ENCODE measurements around the gene CD300C.
"Not testable (repeated sequence)": the region's sequence is repeated elsewhere in the genome, so short reads cannot be mapped to it uniquely, and the experiment has no call there.

Gene CD300C

DNA sequence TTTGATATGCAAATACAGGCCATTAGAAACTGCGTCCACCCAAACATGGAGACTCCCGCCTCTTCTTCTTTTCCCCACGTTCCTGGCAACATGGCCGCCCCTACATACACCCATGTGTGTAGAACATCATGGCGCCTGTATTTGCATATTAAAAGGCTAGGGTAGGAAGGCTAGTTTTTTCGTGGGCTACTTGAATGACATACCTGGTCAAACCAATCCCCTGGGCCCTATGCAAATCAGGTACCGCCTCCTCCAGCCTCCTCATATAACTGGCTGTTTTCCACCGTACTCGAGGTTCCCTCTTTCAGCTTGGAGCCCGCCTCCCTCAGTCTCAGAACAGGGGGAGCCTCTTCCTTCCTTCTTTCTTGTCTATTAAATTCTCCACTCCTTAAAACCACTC is 13.8 kb downstream of the CD300C start:
- DNase-seq (ENCODE audit: low read depth, low spot score), result no peak

DNA sequence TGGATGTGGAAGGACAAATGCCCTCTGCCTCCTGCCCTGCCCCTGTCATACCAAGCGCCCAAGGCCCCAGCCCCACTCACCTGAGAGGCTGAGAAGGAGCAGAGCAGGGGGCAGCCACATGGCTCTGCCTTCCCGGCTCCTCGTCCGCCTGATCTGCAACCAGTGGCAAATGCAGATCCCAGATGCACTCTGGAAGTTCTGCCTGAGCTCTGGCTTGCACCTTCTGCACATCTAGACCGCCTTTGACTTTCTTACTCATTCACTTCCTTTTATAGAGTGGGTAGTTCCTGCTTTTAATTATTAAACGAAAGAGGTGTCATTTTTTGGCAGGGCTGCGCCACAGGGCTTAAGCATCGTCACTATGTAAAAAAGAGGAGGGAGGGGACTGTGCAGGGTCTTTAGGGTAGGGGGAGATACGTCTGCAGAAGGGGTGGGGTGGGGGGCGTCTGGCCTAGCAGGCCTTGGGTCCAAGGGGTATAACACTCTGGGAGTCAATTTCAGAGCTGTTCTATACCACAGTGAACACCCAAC is 14.6 kb downstream of the CD300C start, which contains the start of gene CD300LB:
TSS of gene CD300LB (minus strand) at position 245 of the 531 bp plus-strand sequence. CDS start at position 120, 125 bp downstream.
- no peak for DNase-seq (ENCODE audit: low read depth, low spot score)

DNA sequence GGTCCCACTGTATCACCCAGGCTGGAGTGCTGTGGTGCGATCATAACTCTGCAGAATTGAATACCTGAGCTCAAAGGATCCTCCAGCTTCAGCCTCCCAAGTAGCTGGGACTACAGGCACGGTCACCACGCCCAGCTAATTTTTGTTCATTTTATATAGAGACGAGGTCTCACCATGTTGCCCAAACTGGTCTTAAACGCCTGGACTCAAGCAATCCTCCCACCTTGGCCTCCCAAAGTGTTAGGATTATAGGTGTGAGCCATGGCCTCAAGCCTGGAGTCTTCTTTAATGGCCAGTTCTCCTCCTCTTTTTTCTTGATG is 15.1 kb downstream of the CD300C start:
- no peak for DNase-seq (ENCODE audit: low read depth, low spot score)

DNA sequence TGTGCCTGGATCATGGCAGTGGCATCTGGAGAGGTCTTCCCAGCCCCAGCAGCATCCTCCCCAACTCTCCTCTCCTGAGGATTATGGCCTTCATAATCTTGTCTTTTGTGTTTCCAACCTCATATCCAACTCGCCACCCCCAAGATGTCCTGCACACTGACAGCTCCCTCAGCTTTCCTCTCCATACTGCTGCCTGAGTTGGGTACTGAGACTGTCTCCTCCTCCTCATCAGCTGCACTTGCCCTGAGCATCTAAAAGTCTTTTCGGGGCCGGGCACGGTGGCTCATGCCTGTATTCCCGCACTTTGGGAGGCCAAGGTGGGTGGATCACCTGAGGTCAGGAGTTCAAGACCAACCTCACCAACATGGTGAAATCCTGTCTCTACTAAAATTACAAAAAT is 16.7 kb downstream of the CD300C start:
- no peak for DNase-seq (ENCODE audit: low read depth, low spot score)

DNA sequence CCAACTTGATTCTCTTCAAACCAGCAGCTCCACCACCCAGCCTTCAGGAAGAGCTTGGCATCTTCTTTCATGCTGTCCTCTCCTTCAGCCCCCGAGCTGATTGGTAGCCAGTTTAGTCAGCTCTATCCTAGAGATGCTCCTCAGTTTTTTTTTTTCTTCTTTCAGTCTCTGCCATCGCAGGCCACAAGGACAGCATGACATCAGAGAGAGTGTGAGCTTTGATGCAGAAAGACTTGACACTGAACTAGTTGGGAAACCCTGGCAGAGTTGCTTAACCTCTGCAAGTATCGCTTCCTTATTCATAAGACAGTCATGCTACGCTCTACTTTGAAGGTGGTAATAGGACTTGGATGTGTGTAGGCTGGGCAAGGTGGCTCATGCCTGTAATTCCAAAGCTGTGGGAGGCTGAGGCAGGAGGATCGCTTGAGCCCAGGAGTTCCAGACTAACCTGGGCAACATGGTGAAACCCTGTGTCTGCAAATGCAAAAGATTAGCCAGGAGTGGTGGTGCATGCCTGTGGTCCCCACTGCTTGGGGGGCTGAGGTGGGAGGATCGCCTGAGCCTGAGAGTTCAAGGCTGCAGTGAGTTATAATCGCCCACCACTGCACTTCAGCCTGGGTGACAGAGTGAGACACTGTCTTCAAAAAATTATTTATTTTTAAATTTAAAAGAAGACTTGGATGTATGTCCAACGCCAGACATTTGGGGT is 17.3 kb downstream of the CD300C start:
- no peak for DNase-seq (ENCODE audit: low read depth, low spot score)

DNA sequence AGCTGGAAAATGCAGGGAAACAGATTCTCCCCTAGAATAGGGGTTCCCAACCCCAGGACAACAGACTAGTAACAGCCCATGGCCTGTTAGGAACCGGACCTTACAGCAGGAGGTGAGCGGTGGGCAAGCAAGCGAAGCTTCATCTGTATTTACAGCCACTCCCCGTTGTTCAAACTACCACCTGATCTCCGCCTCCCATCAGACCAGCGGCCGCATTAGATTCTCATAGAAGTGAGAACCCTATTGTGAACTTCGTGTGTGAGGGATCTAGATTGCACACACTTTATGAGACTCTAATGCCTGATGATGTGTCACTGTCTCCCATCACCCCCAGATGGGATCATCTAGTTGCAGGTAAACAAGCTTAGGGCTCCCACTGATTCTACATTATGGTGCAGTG is 18.2 kb downstream of the CD300C start:
- DNase-seq (ENCODE audit: low read depth, low spot score), result no peak

DNA sequence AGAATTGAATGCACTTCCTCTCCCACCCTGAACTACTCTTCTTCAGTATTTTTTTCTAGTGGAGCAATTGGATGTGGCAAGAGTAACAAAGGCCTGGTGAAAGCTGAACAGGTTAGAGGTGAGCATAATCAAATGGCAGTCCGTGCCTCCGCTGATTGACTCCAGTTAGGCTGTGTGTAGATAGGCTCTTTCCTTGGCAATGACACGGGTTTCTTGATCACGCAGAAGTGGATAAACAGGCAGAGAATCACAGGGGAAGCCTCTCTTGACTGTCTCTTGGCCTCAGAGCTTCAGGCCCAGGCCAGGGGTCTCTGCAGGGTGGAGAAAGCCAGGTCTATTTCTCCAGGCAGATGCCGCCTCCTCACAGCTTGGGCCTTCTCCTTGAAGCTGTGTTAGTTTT is 18.8 kb downstream of the CD300C start:
- no peak for DNase-seq (ENCODE audit: low read depth, low spot score)

DNA sequence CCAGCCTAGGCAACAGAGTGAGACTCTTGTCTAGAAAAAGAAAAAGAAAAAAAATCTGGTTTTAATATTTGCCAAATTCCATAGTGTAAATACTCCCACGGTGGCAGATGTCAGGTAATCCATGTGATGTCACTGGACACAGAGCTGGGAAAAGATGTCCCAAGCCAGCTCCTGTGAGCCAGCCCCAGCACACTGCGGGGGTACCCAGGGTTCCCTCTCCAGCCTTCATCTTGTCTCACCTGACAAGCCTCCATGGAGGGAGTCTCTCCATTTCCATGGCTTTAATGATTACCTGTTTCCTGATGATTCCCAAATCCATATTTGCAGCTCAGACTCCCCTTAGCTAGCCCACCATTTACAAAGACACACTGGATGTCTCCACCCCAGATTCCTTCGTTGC is 19.2 kb downstream of the CD300C start:
- no peak for DNase-seq (ENCODE audit: low read depth, low spot score)

DNA sequence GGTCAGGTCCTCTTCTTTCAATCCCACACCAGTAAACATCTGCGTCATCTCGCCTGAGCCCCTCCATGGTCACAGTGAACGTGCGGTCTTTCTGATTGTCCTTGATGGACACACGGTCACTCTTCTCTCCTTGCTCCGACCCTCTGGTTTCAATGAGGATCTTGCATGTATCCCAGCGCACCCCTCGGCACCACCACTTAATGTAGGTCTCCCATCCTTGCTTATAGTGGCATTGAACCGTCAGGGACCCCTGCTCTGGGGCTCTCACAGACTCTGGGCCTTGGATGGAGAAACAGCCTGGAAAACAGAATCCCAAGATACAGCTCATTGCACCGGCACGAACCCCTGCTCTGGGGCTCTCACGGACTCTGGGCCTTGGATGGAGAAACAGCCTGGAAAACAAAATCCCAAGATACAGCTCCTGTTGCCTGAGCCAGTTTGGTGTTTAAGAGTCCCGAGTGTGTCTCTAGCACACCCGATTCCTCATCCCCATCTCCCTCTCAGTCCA is 20.1 kb downstream of the CD300C start:
- DNase-seq (ENCODE audit: low read depth, low spot score), result no peak

DNA sequence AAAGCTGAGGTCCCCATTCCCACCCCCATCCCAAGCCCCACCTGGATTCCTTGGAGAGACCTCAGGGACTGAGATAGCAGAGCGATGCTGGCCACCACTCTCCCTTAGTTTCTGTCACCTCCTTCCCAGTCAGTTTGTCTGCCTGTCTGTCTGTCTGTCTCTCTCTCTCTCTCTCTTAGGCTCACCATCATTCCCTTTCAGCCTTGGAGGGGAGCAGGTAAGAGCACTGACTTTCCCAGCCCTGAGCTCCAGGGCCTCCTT is 20.5 kb downstream of the CD300C start:
- no peak for DNase-seq (ENCODE audit: low read depth, low spot score)

DNA sequence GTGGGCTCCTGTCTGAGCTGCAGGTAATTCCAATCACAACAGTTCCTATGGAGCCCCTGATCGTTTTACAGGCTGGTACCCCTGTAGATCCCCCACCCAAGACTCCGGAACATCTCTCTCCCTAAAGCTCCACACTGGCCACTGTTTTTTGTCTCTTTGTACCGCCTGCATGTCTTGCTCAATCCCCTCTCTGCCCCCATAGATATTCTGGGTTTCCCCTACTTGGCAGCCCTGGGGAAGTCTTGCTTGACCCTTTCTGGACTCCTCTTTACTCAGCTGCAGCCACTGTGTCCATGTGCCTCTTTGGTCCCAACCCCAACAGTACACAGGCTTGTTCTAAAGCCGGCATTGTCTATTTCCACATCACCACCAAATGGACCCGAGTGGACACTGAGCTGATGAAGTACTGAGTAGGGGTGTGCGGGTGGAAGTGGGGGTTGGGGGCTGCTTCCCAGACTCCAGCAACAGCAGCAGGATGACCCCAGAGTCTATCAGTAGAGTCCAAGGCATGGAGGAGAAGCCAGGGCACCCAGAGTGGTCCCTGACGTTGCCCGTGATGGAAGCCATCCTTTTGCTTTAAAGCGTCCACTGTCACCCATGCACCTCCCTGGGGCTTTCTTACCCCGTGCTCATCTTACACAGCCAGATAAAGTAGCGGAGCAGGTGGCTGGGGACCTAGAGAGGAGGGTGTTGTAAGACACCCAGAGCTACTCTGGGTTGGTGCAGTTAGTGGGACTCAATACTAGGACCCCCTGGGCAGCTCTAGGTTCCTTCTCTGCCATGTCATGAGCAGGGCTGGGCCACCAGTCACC is 21.1 kb downstream of the CD300C start:
- no peak for DNase-seq (ENCODE audit: low read depth, low spot score)

DNA sequence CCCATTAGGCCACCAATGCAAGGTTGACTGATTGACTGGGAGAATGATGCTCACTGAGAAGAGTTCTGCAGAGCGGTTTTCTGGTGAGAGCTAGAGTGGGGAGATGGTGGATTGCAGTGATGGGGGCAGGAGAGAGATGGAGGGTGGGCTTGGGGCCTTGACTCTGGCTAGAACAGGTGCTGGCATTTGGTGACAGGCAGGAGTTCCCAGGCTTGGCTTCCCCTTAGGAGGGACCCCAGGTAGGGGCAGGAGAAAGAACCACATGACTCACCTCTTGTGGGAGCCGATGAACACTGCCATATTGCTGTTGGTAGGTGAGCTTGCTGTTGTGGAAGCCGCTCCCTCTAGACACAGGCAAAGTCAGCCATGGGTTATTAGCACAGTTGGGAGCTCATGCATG is 22.6 kb downstream of the CD300C start:
- DNase-seq (ENCODE audit: low read depth, low spot score), result no peak

DNA sequence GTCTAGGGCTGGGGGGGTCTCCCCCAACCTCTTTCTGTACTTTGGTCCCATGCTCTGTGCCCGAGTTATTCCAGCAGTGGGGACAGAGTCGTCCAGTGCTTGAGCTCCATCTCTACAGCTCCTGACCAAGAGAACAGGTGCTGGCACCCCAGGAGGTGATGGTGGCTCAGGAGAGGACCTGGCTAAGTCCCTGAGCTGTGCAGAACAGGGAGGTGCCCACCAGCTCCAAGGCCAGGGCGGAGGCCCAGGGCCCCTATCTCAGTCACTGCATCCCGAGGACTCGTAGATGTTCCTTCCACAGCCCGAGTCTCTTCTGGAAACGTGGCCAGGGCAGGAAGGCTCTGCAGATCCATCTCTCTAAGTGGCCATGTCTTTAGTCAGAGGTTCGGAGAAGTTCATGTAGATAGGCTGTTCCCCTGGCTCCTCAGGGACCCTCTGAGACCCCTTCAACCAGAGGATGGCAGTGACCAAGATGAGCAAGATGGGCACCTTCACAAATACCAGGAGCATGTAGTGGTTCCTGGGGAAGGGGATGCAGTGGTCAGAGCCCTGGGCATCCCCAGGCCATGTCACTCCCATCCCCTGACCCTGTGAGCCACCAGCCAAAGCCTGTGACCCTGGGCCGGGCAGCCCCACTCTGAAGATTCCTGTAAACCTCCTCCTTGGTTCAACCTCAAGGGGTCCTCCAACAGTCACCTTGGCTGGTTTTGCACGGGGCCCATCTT is 23.4 kb downstream of the CD300C start:
- DNase-seq (ENCODE audit: low read depth, low spot score), result no peak

DNA sequence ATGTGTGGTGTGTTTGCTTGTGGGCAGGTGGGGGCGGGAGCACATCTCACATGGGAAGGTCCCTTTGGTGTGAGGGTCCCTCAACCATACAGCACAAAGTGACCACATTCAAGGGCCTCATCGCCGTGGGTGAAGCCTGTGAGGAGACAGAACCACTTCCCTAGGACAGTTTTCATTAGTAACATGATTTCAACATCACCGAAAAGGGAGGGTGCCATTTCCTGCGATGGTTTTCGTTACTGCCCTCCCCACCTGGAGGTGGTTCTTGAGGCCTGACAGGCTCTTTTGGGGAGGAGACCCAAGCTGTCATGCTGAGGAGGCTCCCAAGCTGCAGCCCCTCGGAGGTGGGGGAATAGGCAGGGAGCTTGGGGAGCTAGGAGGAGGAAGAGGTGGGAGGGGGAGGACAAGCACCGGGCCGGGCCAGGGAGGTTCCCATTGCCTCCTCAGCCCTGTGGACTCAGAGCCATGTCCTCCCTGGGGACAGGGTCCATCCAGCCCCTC is 24.2 kb downstream of the CD300C start:
- DNase-seq (ENCODE audit: low read depth, low spot score), result no peak

DNA sequence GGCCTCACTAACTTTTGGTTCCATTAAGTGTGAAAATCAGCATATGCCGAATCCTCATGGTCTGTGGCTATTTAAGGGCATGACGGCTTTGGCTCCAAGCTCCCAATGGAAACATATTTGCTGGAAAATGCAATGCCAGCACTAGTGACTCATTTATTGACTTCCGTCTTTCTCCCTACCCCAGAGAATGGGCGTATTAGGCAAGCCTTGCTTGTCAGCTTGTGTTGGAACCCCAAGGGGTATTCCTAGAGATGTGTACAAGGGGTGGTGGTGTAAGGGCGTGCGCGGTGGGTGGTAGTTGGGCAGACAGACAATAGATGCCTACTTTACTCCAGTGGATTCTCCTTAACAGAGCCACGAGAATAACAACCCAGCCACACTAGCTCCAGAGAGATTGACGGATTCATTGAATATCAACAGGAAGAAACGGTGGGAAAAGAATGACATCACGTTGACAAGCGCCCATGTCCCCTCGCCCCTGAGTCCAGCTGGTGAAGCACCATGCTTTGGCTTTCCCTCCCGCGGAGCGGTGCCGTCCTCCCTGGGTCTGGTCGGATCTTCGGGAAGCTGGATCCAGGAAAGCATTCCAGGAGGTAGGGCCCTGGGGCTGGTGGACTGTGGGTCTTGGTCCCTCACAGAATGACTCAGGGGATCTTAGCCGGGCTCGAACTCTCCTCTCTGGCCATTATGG is 25.0 kb downstream of the CD300C start:
- DNase-seq (ENCODE audit: low read depth, low spot score), result no peak

DNA sequence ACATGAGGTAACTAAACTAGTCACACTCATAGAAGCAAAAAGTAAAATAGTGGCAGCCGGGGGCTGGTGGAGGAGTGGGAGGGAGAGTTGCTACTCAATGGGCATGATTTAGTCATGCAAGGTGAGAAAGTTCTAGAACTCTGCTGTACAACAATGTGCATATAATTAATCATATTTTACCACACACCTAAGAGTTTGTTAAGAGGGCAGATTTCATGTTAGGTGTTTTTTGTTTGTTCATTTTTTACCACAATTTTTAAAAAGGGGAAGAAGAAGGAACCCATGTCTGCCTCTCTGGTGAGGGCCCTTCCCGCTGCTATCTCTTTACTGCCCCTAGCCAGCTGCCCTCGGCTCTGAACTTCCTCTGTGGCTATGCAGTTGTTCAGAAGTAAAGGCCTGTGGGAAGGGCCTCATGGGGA is 25.9 kb downstream of the CD300C start:
- DNase-seq (ENCODE audit: low read depth, low spot score), result no peak

DNA sequence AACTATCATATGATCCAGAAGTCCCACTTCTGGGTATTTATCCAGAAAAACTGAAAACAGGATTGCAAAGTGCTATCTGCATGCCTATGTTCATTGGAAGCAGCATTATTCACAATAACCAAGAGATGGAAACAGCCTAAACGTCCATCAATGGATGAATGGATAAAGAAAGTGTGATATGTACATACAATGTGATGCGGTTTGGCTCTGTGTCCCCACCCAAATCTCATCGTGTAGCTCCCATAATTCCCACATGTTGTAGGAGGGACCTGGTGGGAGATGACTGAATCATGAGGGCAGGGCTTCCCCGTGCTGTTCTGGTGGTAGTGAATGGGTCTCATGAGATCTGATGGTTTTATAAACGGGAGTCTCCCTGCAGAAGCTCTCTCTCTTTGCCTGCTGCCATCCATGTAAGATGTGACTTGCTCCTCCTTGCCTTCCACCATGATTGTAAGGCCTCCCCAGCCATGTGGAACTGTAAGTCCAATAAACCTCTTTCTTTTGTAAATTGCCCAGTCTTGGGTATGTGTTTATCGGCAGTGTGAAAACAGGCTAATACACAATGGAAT is 27.4 kb downstream of the CD300C start:
- DNase-seq (ENCODE audit: low read depth, low spot score), result not testable (repeated sequence)

DNA sequence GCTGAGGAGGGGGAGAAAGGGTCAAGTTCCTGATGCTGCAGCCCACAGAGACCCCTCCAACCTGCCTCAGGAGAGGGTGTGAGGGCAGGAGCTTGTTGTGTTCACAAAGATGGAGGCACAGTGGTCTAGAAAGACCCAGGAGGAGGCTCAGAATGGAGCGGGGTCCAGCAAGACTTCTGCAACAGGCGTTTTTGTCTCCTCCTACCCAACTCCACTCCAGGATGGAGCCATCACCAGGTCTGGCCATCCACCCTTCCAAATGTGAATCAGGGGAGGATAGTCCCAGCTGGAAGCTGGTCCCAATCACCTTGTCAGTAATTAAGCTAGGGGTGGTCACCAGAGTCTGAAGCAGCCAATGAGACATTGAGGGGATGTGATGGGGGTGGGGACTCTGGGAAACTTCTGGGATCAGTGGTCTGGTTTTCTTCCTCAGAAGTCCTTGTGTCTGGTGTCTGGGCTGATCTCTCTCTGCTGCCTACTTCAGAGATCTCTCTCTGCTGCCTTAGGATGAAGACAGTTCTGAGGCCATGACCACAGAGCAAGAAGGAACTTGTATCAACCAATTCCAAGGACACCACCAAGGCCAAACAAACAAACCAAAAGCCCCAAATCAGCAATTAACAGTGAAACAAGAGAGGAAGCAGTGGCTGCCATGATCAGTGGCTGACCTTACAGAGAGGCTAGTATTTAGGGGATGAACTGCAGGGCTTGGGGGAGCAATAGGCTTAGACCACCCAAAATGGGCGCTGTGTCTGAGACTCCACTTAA is 29.2 kb downstream of the CD300C start:
- no peak for DNase-seq (ENCODE audit: low read depth, low spot score)

DNA sequence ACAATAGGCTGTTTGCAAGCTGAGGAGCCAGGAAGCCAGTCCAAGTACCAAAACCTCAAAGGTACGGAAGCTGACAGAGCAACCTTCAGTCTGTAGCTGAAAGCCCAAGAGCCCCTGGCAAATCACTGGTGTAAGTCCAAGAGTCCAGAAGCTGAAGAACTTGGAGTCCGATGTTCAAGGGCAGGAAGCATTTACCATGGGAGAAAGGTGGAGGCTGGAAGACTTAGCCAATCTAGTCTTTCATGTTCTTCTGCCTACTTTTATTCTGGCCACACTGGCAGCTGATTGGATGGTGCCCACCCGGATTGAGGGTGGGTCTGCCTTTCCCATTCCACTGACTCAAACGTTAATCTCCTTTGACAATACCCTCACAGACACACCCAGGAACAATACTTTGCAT is 30.0 kb downstream of the CD300C start:
- no peak for DNase-seq (ENCODE audit: low read depth, low spot score)

DNA sequence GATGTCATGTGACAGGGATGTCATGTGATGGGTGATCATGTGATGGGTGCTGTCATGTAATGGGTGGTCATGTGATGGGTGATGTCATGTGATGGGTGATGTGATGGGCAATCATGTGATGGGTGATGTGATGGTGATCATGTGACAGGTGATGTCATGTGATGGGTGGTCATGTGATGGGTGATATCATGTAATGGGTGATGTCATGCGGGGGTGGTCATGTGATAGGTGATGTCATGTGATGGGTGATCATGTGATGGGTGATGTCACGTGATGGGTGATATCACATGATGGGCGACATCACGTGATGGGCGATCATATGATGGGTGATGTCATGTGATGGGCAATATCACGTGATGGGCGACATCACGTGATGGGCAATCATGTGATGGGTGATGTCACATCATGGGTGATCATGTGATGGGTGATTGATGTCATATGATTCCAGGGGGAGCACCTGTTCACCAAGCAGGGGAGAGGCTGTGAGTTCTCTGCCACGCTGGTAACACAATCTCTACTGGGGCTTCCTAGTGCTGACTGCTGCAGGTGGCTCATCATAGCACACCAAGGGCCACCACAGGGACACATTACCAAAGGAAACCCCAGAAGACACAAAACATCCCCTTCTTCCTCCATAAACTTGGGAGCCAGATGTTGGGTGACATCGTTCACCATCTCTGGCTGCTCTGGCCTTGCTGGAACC is 31.1 kb downstream of the CD300C start:
- peak; percentile 6 for DNase-seq (ENCODE audit: low read depth, low spot score)

Data from smooth muscle cell of the brain vasculature (primary cell).